Activated naive CD4-positive, alpha-beta T cell treated with anti-CD3 and anti-CD28 coated beads for 36 hours (primary cell): ENCODE data around the gene RBFOX2. TPM values are rescaled to one million over a fixed set of nuclear protein-coding genes. Genes with fewer than 3 reads are reported as not detected.

ENCODE experiments used
- CTCF ChIA-PET: fragments of 350-600 bp; sonication (Branson Sonifier 250); formaldehyde crosslinking; loops from one replicate; lab custom pipeline; 2021; ENCODE audit warnings: antibody characterized with exemption; lab: Charles Lee
- DNase-seq: peaks from one replicate; pipeline ENCODE4 v3.0.0-alpha.2; 2020
- H3K27ac Mint-ChIP-seq: one replicate; pipeline ENCODE4 v1.8.0; 2021; ENCODE audit warnings: mild to moderate bottlenecking, mixed read lengths
- H3K27me3 Mint-ChIP-seq: one replicate; pipeline ENCODE4 v1.8.0; 2021; ENCODE audit warnings: low read depth, mixed read lengths
- H3K36me3 Mint-ChIP-seq: one replicate; pipeline ENCODE4 v1.8.0; 2021; ENCODE audit warnings: low read depth, mixed read lengths
- H3K4me1 Mint-ChIP-seq: one replicate; pipeline ENCODE4 v1.8.0; 2021; ENCODE audit warnings: low read depth, mixed read lengths
- H3K4me3 Mint-ChIP-seq: one replicate; pipeline ENCODE4 v1.8.0; 2021; ENCODE audit warnings: mild to moderate bottlenecking, moderate library complexity, mixed read lengths
- H3K9me3 Mint-ChIP-seq: one replicate; pipeline ENCODE4 v1.8.0; 2021; ENCODE audit warnings: mixed read lengths
- intact Hi-C: fragments of 100-400 bp; cut with micrococcal nuclease; formaldehyde crosslinking; loops from one replicate; pipeline ENCODE4 v1.15.1; 2023
- total RNA-seq, 2 experiments: library from RNA; stranded (reverse); gene quantifications; one replicate each; pipeline ENCODE4 v1.2.3, GENCODE V29; 2021

RBFOX2 gene
- total RNA-seq, 2 experiments from 2014 or later, result 3.3 to 4.3 TPM

- Mint-ChIP-seq H3K27ac (no peak overlapping the region), H3K4me1 (no peaks in the 10 kb centered on the region), H3K36me3 (no peaks in the 10 kb centered on the region), H3K9me3 (no peaks in the 10 kb centered on the region), H3K4me3 (no peak overlapping the region), H3K27me3 (no peaks in the 10 kb centered on the region)
- CTCF ChIA-PET, result no interaction called here
- DNase-seq, result no peak
- intact Hi-C loops, result no loop called here
These were observed 291.9 kb downstream of the RBFOX2 start for GRCh38 chr22:35736701-35737100.

GRCh38 chr22:35736166-35736565, 292.5 kb downstream of the RBFOX2 start:
- CTCF ChIA-PET, result no interaction called here
- no peaks in the 10 kb centered on the region for H3K36me3 Mint-ChIP-seq
- H3K27ac Mint-ChIP-seq, result no peak overlapping the region
- no peaks in the 10 kb centered on the region for H3K27me3 Mint-ChIP-seq
- H3K4me3 Mint-ChIP-seq, result no peak overlapping the region
- no peak for DNase-seq
- no peaks in the 10 kb centered on the region for H3K9me3 Mint-ChIP-seq
- H3K4me1 Mint-ChIP-seq, result no peaks in the 10 kb centered on the region
- intact Hi-C loops, result no loop called here

- CTCF ChIA-PET, result no interaction called here
- DNase-seq, result no peak
- no peak overlapping the region for H3K4me3 Mint-ChIP-seq
- H3K27ac Mint-ChIP-seq, result no peak overlapping the region
- no peaks in the 10 kb centered on the region for H3K36me3 Mint-ChIP-seq
- H3K27me3 Mint-ChIP-seq, result no peaks in the 10 kb centered on the region
- H3K9me3 Mint-ChIP-seq, result no peaks in the 10 kb centered on the region
- intact Hi-C loops, result no loop called here
- no peaks in the 10 kb centered on the region for H3K4me1 Mint-ChIP-seq
These were observed 293.1 kb downstream of the RBFOX2 start for GRCh38 chr22:35735542-35735941.

- Mint-ChIP-seq H3K9me3 (no peaks in the 10 kb centered on the region), H3K27me3 (no peaks in the 10 kb centered on the region), H3K27ac (no peak overlapping the region), H3K4me3 (no peak overlapping the region), H3K36me3 (no peaks in the 10 kb centered on the region), H3K4me1 (no peaks in the 10 kb centered on the region)
- CTCF ChIA-PET, result no interaction called here
- intact Hi-C loops, result no loop called here
- DNase-seq, result no peak
These were observed 294.2 kb downstream of the RBFOX2 start for GRCh38 chr22:35734517-35734827.

- Mint-ChIP-seq H3K27ac (no peak overlapping the region), H3K9me3 (no peaks in the 10 kb centered on the region), H3K36me3 (no peaks in the 10 kb centered on the region), H3K4me1 (no peaks in the 10 kb centered on the region), H3K27me3 (no peaks in the 10 kb centered on the region), H3K4me3 (no peak overlapping the region)
- DNase-seq, result no peak
- intact Hi-C loops, result no loop called here
- CTCF ChIA-PET, result no interaction called here
These were observed 294.7 kb downstream of the RBFOX2 start for GRCh38 chr22:35733791-35734516.

GRCh38 chr22:35733036-35733435, 295.6 kb downstream of the RBFOX2 start:
- CTCF ChIA-PET, result no interaction called here
- H3K36me3 Mint-ChIP-seq, result no peaks in the 10 kb centered on the region

GRCh38 chr22:35732116-35732515, 296.5 kb downstream of the RBFOX2 start:
- no peaks in the 10 kb centered on the region for H3K36me3 Mint-ChIP-seq
- intact Hi-C loops, result no loop called here
- H3K4me3 Mint-ChIP-seq, result no peak overlapping the region
- no peak for DNase-seq
- no peaks in the 10 kb centered on the region for H3K27me3 Mint-ChIP-seq
- H3K4me1 Mint-ChIP-seq, result no peaks in the 10 kb centered on the region
- no peaks in the 10 kb centered on the region for H3K9me3 Mint-ChIP-seq
- CTCF ChIA-PET, result no interaction called here
- H3K27ac Mint-ChIP-seq, result no peak overlapping the region

More at GRCh38 chr22:35733036-35733435, 295.6 kb downstream of the RBFOX2 start:
- Mint-ChIP-seq H3K27ac (no peak overlapping the region), H3K9me3 (no peaks in the 10 kb centered on the region), H3K27me3 (no peaks in the 10 kb centered on the region), H3K4me3 (no peak overlapping the region), H3K4me1 (no peaks in the 10 kb centered on the region)
- DNase-seq, result no peak
- intact Hi-C loops, result no loop called here

- intact Hi-C loops, result no loop called here
- no peaks in the 10 kb centered on the region for H3K4me1 Mint-ChIP-seq
- H3K36me3 Mint-ChIP-seq, result no peaks in the 10 kb centered on the region
- no peak for DNase-seq
- CTCF ChIA-PET, result no interaction called here
- no peak overlapping the region for H3K27ac Mint-ChIP-seq
- no peak overlapping the region for H3K4me3 Mint-ChIP-seq
- H3K9me3 Mint-ChIP-seq, result no peaks in the 10 kb centered on the region
- no peaks in the 10 kb centered on the region for H3K27me3 Mint-ChIP-seq
These were observed 297.3 kb downstream of the RBFOX2 start for GRCh38 chr22:35731321-35731720.

GRCh38 chr22:35729309-35729698, 299.3 kb downstream of the RBFOX2 start:
- Mint-ChIP-seq H3K4me1 (no peaks in the 10 kb centered on the region), H3K36me3 (no peaks in the 10 kb centered on the region), H3K27ac (no peak overlapping the region), H3K27me3 (no peaks in the 10 kb centered on the region), H3K9me3 (no peaks in the 10 kb centered on the region), H3K4me3 (no peak overlapping the region)
- CTCF ChIA-PET, result interaction anchor here (0.7 kb wide), 1 partner anchor 89 kb away, joined by 3 read pairs; no protein-coding TSS in a partner anchor
- intact Hi-C loops, result no loop called here
- DNase-seq, result no peak

- CTCF ChIA-PET, result interaction anchor here (0.6 kb wide), 1 partner anchor 285 kb away, joined by 5 read pairs; no protein-coding TSS in a partner anchor
- no peak overlapping the region for H3K4me3 Mint-ChIP-seq
- intact Hi-C loops, result no loop called here
- DNase-seq, result no peak
- no peaks in the 10 kb centered on the region for H3K36me3 Mint-ChIP-seq
- no peaks in the 10 kb centered on the region for H3K9me3 Mint-ChIP-seq
- H3K27ac Mint-ChIP-seq, result no peak overlapping the region
- H3K27me3 Mint-ChIP-seq, result no peaks in the 10 kb centered on the region
- H3K4me1 Mint-ChIP-seq, result no peaks in the 10 kb centered on the region
These were observed 299.9 kb downstream of the RBFOX2 start for GRCh38 chr22:35728639-35729308.

GRCh38 chr22:35727436-35727835, 301.2 kb downstream of the RBFOX2 start:
- Mint-ChIP-seq H3K4me1 (no peaks in the 10 kb centered on the region), H3K9me3 (no peaks in the 10 kb centered on the region), H3K27ac (no peak overlapping the region), H3K27me3 (no peaks in the 10 kb centered on the region), H3K4me3 (no peak overlapping the region), H3K36me3 (no peaks in the 10 kb centered on the region)
- intact Hi-C loops, result no loop called here
- DNase-seq, result no peak
- CTCF ChIA-PET, result no interaction called here

GRCh38 chr22:35726933-35727332, 301.7 kb downstream of the RBFOX2 start:
- no peaks in the 10 kb centered on the region for H3K4me1 Mint-ChIP-seq
- no peaks in the 10 kb centered on the region for H3K9me3 Mint-ChIP-seq
- H3K27me3 Mint-ChIP-seq, result no peaks in the 10 kb centered on the region
- intact Hi-C loops, result no loop called here
- no peak for DNase-seq
- no peaks in the 10 kb centered on the region for H3K36me3 Mint-ChIP-seq
- H3K4me3 Mint-ChIP-seq, result no peak overlapping the region
- CTCF ChIA-PET, result no interaction called here
- no peak overlapping the region for H3K27ac Mint-ChIP-seq

- Mint-ChIP-seq H3K36me3 (no peaks in the 10 kb centered on the region), H3K9me3 (no peaks in the 10 kb centered on the region)
These were observed 302.2 kb downstream of the RBFOX2 start for GRCh38 chr22:35726398-35726797.

More at GRCh38 chr22:35726398-35726797, 302.2 kb downstream of the RBFOX2 start:
- DNase-seq, result no peak
- H3K4me3 Mint-ChIP-seq, result no peak overlapping the region
- CTCF ChIA-PET, result no interaction called here
- no peaks in the 10 kb centered on the region for H3K4me1 Mint-ChIP-seq
- H3K27me3 Mint-ChIP-seq, result no peaks in the 10 kb centered on the region
- intact Hi-C loops, result no loop called here
- no peak overlapping the region for H3K27ac Mint-ChIP-seq
